Vagina (tissue), 2 donors: Measurements from ENCODE around the gene SERPINB2. TPM values are rescaled to one million over a fixed set of nuclear protein-coding genes. Genes with fewer than 3 reads are reported as not detected.

ENCODE experiments used
- DNase-seq, 2 donors: peaks; one replicate each; pipeline ENCODE4 v3.0.0-alpha.2; 2017; ENCODE audit errors: extremely low spot score in 2 of 2
- H3K27ac ChIP-seq: fragments of 200-600 bp; sonication (generic); one replicate; pipeline ENCODE4 v1.5.1; 2019
- H3K27me3 ChIP-seq: fragments of 200-600 bp; sonication (generic); one replicate; pipeline ENCODE4 v1.5.1; 2019
- H3K36me3 ChIP-seq, 2 donors: fragments of 200-600 bp; sonication (generic); one replicate each; pipeline ENCODE4 v1.5.1; 2017 to 2019
- H3K4me1 ChIP-seq: fragments of 200-600 bp; sonication (generic); one replicate; pipeline ENCODE4 v1.5.1; 2019
- H3K4me3 ChIP-seq, 2 donors: fragments of 200-600 bp; sonication (generic); 1 replicate in 1 of 2; 2 replicates in 1 of 2; pipeline ENCODE4 v1.5.1; 2016 to 2019
- H3K9me3 ChIP-seq: fragments of 200-600 bp; sonication (generic); one replicate; pipeline ENCODE4 v1.5.1; 2019
- CTCF ChIP-seq, 3 experiments: fragments of 450-650 bp in 2 of 3; fragments of 200-600 bp in 1 of 3; sonication (generic) in 1 of 3; IDR thresholded peaks; one replicate each; pipeline ENCODE4 v1.5.1; 2017 to 2019; ENCODE audit warnings: antibody characterized with exemption in 3 of 3, mild to moderate bottlenecking in 2 of 3, moderate library complexity in 2 of 3
- POLR2A ChIP-seq, 2 donors: fragments of 450-650 bp; IDR thresholded peaks; one replicate each; pipeline ENCODE4 v1.6.1; 2017; ENCODE audit warnings: antibody characterized with exemption in 2 of 2, mild to moderate bottlenecking in 2 of 2, moderate library complexity in 2 of 2
- POLR2AphosphoS5 ChIP-seq, 2 donors: sonication (generic); formaldehyde crosslinking; IDR thresholded peaks; one replicate each; pipeline ENCODE4 v1.9.0; 2017; ENCODE audit warnings: antibody characterized with exemption in 2 of 2, mild to moderate bottlenecking in 2 of 2, low read depth in 1 of 2; ENCODE audit not compliant: insufficient read depth in 1 of 2
- intact Hi-C: fragments of 100-400 bp; cut with DNase I; formaldehyde crosslinking; loops from one replicate; pipeline ENCODE4 v1.15.1; 2023
- total RNA-seq: library from RNA; depleted of rRNA; stranded (reverse); fragments of >200 nt; gene quantifications from one replicate; pipeline ENCODE4 v1.2.3, GENCODE V29; 2016

SERPINB2 gene
- total RNA-seq, 1 donor from 2014 or later = 25.5 TPM

GRCh38 chr18:63868546-63868945 lies 19.0 kb upstream of the SERPINB2 start:
- Histone ChIP-seq H3K4me3 (no peak overlapping the region), H3K9me3 (no peaks in the 10 kb centered on the region), H3K27ac (no peak overlapping the region), H3K4me1 (no peaks in the 10 kb centered on the region), H3K27me3 (no peaks in the 10 kb centered on the region), H3K36me3 (no peaks in the 10 kb centered on the region)
- TF ChIP-seq POLR2A (IDR thresholded peaks at IDR 0.05) = no peak
- TF ChIP-seq POLR2AphosphoS5 (IDR thresholded peaks at IDR 0.05; ENCODE audit: insufficient read depth in 1 of 2, low read depth in 1 of 2) = no peak
- no peak for TF ChIP-seq CTCF (IDR thresholded peaks at IDR 0.05)
- DNase-seq = no peak
- intact Hi-C loops = no loop called here

GRCh38 chr18:63869374-63869773 lies 18.1 kb upstream of the SERPINB2 start:
- no peak for DNase-seq
- TF ChIP-seq POLR2AphosphoS5 (IDR thresholded peaks at IDR 0.05; ENCODE audit: insufficient read depth in 1 of 2, low read depth in 1 of 2) (no peak), POLR2A (IDR thresholded peaks at IDR 0.05) (no peak), CTCF (IDR thresholded peaks at IDR 0.05) (no peak)

GRCh38 chr18:63869851-63870250 lies 17.7 kb upstream of the SERPINB2 start:
- intact Hi-C loops = no loop called here
- H3K4me3 ChIP-seq = no peak overlapping the region
- no peaks in the 10 kb centered on the region for H3K36me3 ChIP-seq
- no peaks in the 10 kb centered on the region for H3K4me1 ChIP-seq
- TF ChIP-seq POLR2A (IDR thresholded peaks at IDR 0.05) (no peak), CTCF (IDR thresholded peaks at IDR 0.05) (no peak), POLR2AphosphoS5 (IDR thresholded peaks at IDR 0.05; ENCODE audit: insufficient read depth in 1 of 2, low read depth in 1 of 2) (no peak)
- H3K9me3 ChIP-seq = no peaks in the 10 kb centered on the region
- no peak for DNase-seq
- no peaks in the 10 kb centered on the region for H3K27me3 ChIP-seq
- no peak overlapping the region for H3K27ac ChIP-seq

More at GRCh38 chr18:63869374-63869773, 18.1 kb upstream of the SERPINB2 start:
- intact Hi-C loops = no loop called here
- Histone ChIP-seq H3K36me3 (no peaks in the 10 kb centered on the region), H3K27ac (no peak overlapping the region), H3K27me3 (no peaks in the 10 kb centered on the region), H3K4me3 (no peak overlapping the region), H3K4me1 (no peaks in the 10 kb centered on the region), H3K9me3 (no peaks in the 10 kb centered on the region)

- H3K4me3 ChIP-seq = no peak overlapping the region
- intact Hi-C loops = no loop called here
- no peaks in the 10 kb centered on the region for H3K4me1 ChIP-seq
- no peaks in the 10 kb centered on the region for H3K36me3 ChIP-seq
- TF ChIP-seq CTCF (IDR thresholded peaks at IDR 0.05) (no peak), POLR2A (IDR thresholded peaks at IDR 0.05) (no peak), POLR2AphosphoS5 (IDR thresholded peaks at IDR 0.05; ENCODE audit: insufficient read depth in 1 of 2, low read depth in 1 of 2) (no peak)
- no peaks in the 10 kb centered on the region for H3K9me3 ChIP-seq
- no peak overlapping the region for H3K27ac ChIP-seq
- no peak for DNase-seq
- no peaks in the 10 kb centered on the region for H3K27me3 ChIP-seq
Measured at GRCh38 chr18:63871836-63872235, 15.7 kb upstream of the SERPINB2 start.

- Histone ChIP-seq H3K9me3 (no peaks in the 10 kb centered on the region), H3K27me3 (no peaks in the 10 kb centered on the region), H3K4me3 (no peak overlapping the region), H3K36me3 (no peaks in the 10 kb centered on the region), H3K27ac (no peak overlapping the region), H3K4me1 (no peaks in the 10 kb centered on the region)
- intact Hi-C loops = no loop called here
- no peak for TF ChIP-seq POLR2AphosphoS5 (IDR thresholded peaks at IDR 0.05; ENCODE audit: insufficient read depth in 1 of 2, low read depth in 1 of 2)
- TF ChIP-seq POLR2A (IDR thresholded peaks at IDR 0.05) = no peak
- no peak for TF ChIP-seq CTCF (IDR thresholded peaks at IDR 0.05)
- DNase-seq = no peak
Measured at GRCh38 chr18:63872586-63872985, 14.9 kb upstream of the SERPINB2 start.
